Loucy (cell line): ENCODE measurements around the gene MAP9.

Experiments
- CTCF ChIP-seq: fragments of 200-600 bp; sonication (generic); conservative IDR thresholded peaks from 2 replicates; pipeline ENCODE4 v1.5.1; 2014; ENCODE audit warnings: mild to moderate bottlenecking, antibody characterized with exemption, low read length
- EZH2phosphoT487 ChIP-seq: fragments of 200-600 bp; IDR thresholded peaks from 2 replicates; pipeline ENCODE4 v1.6.1; 2018; ENCODE audit warnings: antibody characterized with exemption, mild to moderate bottlenecking, moderate library complexity, borderline replicate concordance

- TF ChIP-seq CTCF (no peak), EZH2phosphoT487 (no peak)
Measured at GRCh38 chr4:155383541-155383940, 6.8 kb upstream of the MAP9 start.
